Measurements from ENCODE around the gene CCL20.

GRCh38 chr2:227774895-227775842 is 38.5 kb upstream of the CCL20 start:
- TF ChIP-seq, protein P1, sequence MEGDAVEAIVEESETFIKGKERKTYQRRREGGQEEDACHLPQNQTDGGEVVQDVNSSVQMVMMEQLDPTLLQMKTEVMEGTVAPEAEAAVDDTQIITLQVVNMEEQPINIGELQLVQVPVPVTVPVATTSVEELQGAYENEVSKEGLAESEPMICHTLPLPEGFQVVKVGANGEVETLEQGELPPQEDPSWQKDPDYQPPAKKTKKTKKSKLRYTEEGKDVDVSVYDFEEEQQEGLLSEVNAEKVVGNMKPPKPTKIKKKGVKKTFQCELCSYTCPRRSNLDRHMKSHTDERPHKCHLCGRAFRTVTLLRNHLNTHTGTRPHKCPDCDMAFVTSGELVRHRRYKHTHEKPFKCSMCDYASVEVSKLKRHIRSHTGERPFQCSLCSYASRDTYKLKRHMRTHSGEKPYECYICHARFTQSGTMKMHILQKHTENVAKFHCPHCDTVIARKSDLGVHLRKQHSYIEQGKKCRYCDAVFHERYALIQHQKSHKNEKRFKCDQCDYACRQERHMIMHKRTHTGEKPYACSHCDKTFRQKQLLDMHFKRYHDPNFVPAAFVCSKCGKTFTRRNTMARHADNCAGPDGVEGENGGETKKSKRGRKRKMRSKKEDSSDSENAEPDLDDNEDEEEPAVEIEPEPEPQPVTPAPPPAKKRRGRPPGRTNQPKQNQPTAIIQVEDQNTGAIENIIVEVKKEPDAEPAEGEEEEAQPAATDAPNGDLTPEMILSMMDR (IDR thresholded peaks at IDR 0.05): no peak
- no peak for TF ChIP-seq POLR2AphosphoS5 (IDR thresholded peaks at IDR 0.05)
